Measurements from ENCODE around the gene HJURP. TPM values are rescaled to one million over a fixed set of nuclear protein-coding genes. Genes with fewer than 3 reads are reported as not detected.

Gene HJURP
- total RNA-seq, 4 donors from 2014 or later, result 0.22 to 0.60 TPM; not detected in 2

DNA sequence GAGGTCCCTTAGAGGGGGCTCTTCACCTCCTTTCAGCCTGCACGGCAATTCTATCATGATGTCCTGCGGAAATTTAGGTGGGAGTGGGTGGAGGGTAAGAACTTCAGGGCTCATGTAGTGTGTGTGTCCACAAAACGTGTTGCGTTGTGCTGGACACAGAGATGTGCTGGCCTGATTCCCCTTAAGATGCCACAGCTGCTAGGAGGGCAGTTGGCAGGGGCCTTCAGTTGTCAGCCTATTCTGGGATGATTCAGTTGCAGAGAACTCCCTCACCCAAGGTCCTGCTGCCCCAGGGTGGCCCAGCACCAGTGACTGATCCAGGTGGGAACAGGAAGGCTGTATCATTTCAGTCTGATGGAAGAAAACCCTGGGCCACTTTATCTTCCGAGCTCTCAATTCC, 1.0 kb upstream of the HJURP start:
- DNase-seq (ENCODE audit: low spot score in 2 of 2), result no peak
- WGBS, 2 donors, result 80 to 84% methylated on average over 5 of the region's 5 CpGs
- Histone ChIP-seq H3K27me3 (no peaks in the 10 kb centered on the region), H3K27ac (no peak overlapping the region), H3K4me3 (no peak overlapping the region), H3K36me3 (no peaks in the 10 kb centered on the region), H3K4me1 (peaks cover 0 to 16% (median 6%) of the 10 kb centered on the region in 4 donors), H3K9me3 (no peaks in the 10 kb centered on the region)
- TF ChIP-seq, protein P1, sequence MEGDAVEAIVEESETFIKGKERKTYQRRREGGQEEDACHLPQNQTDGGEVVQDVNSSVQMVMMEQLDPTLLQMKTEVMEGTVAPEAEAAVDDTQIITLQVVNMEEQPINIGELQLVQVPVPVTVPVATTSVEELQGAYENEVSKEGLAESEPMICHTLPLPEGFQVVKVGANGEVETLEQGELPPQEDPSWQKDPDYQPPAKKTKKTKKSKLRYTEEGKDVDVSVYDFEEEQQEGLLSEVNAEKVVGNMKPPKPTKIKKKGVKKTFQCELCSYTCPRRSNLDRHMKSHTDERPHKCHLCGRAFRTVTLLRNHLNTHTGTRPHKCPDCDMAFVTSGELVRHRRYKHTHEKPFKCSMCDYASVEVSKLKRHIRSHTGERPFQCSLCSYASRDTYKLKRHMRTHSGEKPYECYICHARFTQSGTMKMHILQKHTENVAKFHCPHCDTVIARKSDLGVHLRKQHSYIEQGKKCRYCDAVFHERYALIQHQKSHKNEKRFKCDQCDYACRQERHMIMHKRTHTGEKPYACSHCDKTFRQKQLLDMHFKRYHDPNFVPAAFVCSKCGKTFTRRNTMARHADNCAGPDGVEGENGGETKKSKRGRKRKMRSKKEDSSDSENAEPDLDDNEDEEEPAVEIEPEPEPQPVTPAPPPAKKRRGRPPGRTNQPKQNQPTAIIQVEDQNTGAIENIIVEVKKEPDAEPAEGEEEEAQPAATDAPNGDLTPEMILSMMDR (IDR thresholded peaks at IDR 0.05), result no peak
- TF ChIP-seq POLR2A (IDR thresholded peaks at IDR 0.05) (no peak), EP300 (IDR thresholded peaks at IDR 0.05) (no peak)

DNA sequence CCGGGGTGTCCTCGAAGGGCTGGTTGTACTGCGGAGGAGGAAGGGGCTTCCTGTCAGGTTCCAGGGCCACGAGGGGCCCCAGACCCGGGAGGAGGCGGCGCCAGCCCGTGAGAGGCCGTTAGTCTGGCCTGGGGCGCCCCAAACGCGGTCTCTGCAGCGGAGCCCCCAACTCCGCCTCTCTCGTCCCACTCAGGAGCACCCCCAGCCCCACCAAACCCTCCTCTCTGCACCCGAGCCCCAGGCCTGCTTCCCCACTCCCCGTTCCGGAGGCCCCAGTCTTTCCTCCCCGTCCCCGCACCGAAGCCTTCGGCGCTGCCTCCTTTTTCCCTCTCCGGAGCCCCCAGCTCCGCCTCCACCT, 473 bp downstream of the HJURP start:
- Histone ChIP-seq H3K36me3 (no peaks in the 10 kb centered on the region), H3K4me1 (peaks cover 0 to 16% (median 6%) of the 10 kb centered on the region in 4 donors), H3K9me3 (no peaks in the 10 kb centered on the region), H3K27me3 (no peaks in the 10 kb centered on the region), H3K27ac (no peak overlapping the region), H3K4me3 (peak overlapping the region; percentile 58 to 72 (median 62))
- TF ChIP-seq EP300 (IDR thresholded peaks at IDR 0.05) (no peak), POLR2A (IDR thresholded peaks at IDR 0.05) (no peak)
- TF ChIP-seq, protein P1 (IDR thresholded peaks at IDR 0.05), result no peak
- WGBS, 2 donors, result 1 to 2% methylated on average over 24 to 25 of the region's 25 CpGs
- no peak for DNase-seq (ENCODE audit: low spot score in 2 of 2)

DNA sequence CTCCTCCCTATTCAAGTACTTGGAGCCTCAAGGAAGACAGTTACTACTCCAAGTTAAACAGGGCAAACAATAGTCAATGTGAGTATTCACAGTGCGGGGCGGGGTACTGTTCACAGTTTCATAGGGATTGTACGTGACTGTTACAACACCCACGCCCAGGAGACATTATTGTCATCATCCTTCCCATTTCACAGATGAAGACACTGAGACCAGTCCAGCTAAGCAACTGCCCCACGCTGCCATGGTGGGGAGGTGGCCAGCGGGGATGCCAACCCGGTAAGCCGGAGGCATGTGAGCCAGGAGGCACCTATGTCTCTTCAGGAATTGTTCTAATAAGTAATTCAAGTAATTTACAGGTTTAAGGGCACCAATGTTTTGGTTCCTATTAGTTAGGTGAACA, 982 bp downstream of the HJURP start:
- H3K36me3 ChIP-seq, result no peaks in the 10 kb centered on the region
- H3K27me3 ChIP-seq, result no peaks in the 10 kb centered on the region
- H3K27ac ChIP-seq, result no peak overlapping the region
- TF ChIP-seq EP300 (IDR thresholded peaks at IDR 0.05), result no peak
- no peak for TF ChIP-seq POLR2A (IDR thresholded peaks at IDR 0.05)
- TF ChIP-seq, protein P1 (IDR thresholded peaks at IDR 0.05), result no peak
- no peaks in the 10 kb centered on the region for H3K9me3 ChIP-seq
- DNase-seq (ENCODE audit: low spot score in 2 of 2), result no peak
- peak overlapping the region in 2 of 4 donors; percentile 58 to 72 for H3K4me3 ChIP-seq
- peaks cover 0 to 16% (median 6%) of the 10 kb centered on the region in 4 donors for H3K4me1 ChIP-seq
- WGBS, 2 donors, result 26 to 34% methylated on average over 8 of the region's 8 CpGs

DNA sequence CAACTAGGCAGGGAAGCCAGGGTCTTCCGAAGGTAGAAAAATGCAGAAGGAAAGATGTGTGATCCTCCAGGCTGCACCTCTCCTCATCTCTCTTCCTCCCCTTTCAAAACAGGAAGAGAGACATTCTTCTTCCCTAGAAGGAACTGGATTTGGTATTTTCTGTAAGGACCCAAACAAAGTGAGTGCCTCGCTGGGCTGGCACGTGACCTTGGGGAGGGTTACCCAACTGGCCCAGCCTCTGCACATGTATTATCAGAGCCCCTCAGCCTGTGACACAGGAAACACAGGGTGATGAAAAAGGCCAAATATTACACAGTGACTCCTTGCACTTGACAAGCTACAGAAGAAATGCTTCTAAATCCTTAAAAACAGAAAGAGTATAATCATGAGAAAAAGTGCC, 2.3 kb downstream of the HJURP start:
- 53 to 82% methylated on average over 3 of the region's 3 CpGs for WGBS, 2 donors
- DNase-seq (ENCODE audit: low spot score in 2 of 2), result no peak
- Histone ChIP-seq H3K4me3 (no peak overlapping the region), H3K27me3 (no peaks in the 10 kb centered on the region), H3K36me3 (no peaks in the 10 kb centered on the region), H3K27ac (no peak overlapping the region), H3K9me3 (no peaks in the 10 kb centered on the region), H3K4me1 (peaks cover 0 to 16% (median 6%) of the 10 kb centered on the region in 4 donors)
- TF ChIP-seq EP300 (IDR thresholded peaks at IDR 0.05) (no peak), POLR2A (IDR thresholded peaks at IDR 0.05) (no peak)
- TF ChIP-seq, protein P1 (IDR thresholded peaks at IDR 0.05), result no peak

DNA sequence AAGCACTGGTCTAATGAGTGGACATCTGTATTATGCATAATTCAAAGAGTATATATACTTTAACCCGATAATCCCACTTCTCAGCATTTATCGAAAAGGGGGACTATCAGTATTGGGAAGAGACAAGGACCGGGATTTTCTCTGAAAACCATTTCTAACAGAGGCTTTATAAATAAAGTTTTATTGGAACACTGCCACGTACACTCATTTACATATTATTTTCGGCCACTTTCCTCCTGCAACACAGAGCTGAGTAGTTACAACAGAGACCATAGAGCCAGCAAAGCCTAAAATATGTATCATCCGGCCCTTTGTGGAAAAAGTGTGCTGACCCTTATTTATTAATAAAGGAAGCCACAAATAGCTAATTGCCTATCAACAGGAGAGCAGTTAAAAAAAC, 3.2 kb downstream of the HJURP start:
- no peak overlapping the region for H3K27ac ChIP-seq
- no peak for TF ChIP-seq EP300 (IDR thresholded peaks at IDR 0.05)
- TF ChIP-seq, protein P1 (IDR thresholded peaks at IDR 0.05), result no peak
- no peak for TF ChIP-seq POLR2A (IDR thresholded peaks at IDR 0.05)
- 94 to 96% methylated on average over 6 of the region's 6 CpGs for WGBS, 2 donors
- H3K36me3 ChIP-seq, result no peaks in the 10 kb centered on the region
- H3K27me3 ChIP-seq, result no peaks in the 10 kb centered on the region
- H3K4me3 ChIP-seq, result no peak overlapping the region
- no peaks in the 10 kb centered on the region for H3K9me3 ChIP-seq
- no peak for DNase-seq (ENCODE audit: low spot score in 2 of 2)
- H3K4me1 ChIP-seq, result peaks cover 0 to 16% (median 6%) of the 10 kb centered on the region in 4 donors
